DMS153 treated with DMSO at 0.1 percent for 48 hours (cell line): ENCODE data around the gene RNF207.
A peak's percentile ranks its signal among the peaks of the same experiment; 100 is the strongest.
"Not testable (repeated sequence)": the region's sequence is repeated elsewhere in the genome, so short reads cannot be mapped to it uniquely, and the experiment has no call there.

Experiments
- DNase-seq: peaks from one replicate; lab custom pipeline; 2025; ENCODE audit not compliant: unreplicated experiment; lab: John Stamatoyannopoulos, UW

RNF207 gene

GRCh38 chr1:6199298-6200187, 6.4 kb upstream of the RNF207 start, which contains the start of gene RPL22:
Gene RPL22, minus strand, starts transcription at chr1:6199595. Its CDS starts 22 bp downstream, at chr1:6199573.
- DNase-seq = peak; percentile 98

- no peak for DNase-seq
These were observed 5.6 kb upstream of the RNF207 start for GRCh38 chr1:6200188-6200809.

DNA sequence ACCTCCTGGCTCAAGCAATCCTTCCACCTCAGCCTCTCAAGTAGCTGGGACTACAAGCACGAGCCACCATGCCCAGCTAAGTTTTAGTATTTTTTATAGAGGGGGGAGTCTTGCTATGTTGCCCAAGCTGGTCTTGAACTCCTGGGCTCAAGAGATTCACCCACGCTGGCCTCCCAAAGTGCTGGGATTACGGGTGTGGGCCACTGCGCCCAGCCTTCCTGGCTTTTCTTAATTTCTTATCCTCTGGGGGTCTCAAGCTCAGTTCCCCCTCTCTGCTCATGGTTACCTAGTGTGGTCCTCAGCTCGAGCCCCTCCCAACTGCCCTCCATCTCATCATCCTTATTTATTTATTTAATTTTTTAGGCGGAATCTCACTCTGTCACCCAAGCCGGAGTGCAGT, 3.7 kb upstream of the RNF207 start:
- no peak for DNase-seq

DNA sequence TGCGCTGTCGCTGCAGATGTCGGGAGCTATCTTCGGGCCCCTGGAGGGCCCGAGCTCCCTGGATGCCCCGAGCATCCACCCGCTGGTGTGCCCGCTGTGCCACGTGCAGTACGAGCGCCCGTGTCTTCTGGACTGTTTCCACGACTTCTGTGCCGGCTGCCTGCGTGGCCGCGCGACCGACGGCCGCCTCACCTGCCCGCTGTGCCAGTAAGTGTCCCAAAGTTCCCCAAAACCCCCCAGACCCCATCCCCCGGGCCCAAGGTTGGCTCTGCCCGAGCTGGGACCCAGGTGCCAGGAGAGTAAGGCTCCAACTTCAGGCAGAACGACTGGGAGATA, 569 bp downstream of the RNF207 start:
- no peak for DNase-seq

DNA sequence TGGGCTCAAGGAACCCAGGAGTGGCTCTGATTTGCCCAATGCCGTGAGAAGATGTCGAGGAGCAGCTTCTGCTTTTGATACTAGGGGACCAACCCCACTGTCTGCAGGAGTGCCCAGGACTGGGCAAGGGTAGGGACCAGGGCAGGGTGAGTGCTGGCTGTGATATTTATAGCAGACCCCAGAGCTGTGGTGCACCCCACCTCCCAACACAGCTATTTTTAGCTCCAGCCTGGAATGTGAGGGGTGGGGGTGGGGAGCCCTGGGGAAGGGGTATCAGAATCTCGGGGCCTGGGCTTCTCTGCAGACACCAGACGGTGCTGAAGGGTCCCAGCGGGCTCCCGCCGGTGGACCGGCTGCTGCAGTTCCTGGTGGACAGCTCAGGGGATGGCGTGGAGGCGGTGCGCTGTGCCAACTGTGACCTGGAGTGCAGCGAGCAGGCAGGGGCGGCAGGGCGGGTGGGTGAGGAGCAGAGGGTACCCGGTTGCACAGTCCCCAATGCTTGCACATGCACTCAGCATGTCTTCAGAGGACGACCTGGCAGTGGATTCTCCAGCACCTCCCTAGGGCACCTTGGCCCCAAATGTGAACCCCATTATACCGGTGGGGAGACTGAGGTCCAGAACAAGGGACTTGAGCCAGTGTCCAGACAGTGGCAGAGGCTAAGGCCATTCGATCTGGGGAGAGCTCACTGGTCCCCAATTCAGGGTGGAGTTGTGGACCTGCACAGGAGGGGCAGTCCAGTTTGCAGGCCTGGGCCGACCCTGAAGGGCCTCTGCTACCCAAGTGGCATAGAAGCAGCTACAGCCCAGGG, 1.4 kb downstream of the RNF207 start:
- DNase-seq = no peak

DNA sequence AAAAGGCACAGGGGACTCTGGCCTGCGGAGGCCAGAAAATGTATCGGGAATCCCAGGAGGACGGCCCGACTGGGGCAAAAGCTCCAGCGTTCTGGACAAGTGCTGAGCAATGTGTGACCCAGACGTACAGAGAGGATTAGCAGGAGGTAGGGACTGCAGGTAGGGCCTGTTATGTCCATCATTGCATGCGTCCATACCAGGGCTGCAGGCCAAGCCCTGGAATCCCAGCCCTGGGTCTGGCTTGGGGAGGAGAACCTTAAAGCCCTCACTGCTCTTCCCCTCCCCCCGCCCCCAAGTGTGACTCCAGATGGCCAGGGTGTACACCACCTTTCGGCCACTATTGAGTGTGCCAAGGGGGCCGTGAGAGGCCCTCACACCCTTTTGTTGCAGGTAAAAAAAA, 2.0 kb downstream of the RNF207 start:
- no peak for DNase-seq

DNA sequence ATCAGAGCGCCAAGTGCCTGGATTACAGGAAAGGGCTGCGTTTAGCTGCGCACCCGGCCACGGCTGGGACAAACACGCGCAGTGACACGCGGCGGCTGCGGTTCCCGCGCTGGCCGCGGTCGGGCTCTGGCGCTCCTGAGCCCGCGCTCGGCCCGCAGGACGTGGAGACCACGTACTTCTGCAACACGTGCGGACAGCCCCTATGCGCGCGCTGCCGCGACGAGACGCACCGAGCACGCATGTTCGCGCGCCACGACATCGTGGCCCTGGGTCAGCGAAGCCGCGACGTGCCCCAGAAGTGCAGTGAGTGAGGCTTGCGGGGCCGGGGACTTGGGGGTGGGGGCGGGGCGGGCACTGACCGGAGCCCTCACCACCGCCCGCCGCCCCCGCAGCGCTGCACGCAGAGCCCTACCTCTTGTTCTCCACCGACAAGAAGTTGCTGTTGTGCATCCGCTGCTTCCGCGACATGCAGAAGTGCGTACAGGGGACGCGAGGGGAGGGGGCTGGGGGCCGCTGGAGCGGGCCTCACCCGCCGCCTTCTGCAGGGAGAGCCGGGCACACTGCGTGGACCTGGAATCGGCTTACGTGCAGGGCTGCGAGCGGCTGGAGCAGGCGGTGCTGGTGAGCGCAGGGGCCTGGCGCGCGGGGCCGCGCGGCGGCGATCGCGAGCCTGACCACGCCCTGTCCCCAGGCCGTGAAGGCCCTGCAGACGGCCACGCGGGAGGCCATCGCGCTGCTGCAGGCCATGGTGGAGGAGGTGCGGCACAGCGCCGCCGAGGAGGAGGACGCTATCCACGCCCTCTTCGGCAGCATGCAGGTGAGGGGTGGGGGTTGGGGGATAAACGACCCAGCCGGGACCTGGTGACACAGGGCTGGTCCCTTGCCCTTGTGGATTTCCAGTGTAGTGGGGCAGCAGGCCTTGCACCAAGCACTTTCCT, 3.1 kb downstream of the RNF207 start:
- DNase-seq = no peak

DNA sequence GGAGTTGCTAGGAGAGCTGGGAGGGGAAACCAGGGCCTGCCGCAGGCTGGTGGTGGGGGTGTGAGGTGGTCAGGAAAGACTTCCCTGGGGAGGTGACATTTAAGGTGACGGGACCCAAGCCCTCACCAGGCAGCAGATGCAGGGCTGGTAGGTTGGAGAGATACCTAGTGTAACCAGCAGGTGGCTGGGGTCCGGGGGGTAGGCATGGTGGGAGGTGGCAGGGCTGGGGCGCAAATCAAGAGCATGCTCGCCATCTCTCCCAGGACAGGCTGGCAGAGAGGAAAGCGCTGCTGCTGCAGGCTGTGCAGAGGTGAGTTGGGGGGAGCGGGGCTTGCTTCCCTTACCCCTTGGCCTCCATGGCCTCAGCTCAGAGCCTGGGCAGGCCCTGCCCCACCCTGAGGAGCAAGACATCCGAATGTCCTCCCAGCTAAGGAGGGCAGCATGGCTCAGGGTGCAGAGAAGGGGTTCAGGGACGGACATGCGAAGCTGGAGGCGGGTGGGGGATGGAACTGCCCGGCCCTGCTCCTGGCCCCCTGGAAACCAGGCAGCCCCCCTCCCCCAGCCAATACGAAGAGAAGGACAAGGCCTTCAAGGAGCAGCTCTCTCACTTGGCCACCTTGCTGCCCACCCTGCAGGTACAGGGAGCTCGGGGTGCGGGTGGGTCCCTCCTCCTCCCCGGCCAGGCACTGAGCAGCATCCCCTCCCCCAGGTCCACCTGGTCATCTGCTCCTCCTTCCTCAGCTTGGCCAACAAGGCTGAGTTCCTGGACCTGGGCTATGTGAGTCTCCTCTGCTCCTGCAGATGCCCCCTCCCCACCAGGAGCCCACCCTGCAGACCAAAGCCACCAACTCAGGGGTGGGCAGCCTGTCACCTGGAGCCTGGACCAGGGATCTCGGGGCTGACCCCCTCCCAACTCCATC, 4.0 kb downstream of the RNF207 start:
- no peak for DNase-seq

DNA sequence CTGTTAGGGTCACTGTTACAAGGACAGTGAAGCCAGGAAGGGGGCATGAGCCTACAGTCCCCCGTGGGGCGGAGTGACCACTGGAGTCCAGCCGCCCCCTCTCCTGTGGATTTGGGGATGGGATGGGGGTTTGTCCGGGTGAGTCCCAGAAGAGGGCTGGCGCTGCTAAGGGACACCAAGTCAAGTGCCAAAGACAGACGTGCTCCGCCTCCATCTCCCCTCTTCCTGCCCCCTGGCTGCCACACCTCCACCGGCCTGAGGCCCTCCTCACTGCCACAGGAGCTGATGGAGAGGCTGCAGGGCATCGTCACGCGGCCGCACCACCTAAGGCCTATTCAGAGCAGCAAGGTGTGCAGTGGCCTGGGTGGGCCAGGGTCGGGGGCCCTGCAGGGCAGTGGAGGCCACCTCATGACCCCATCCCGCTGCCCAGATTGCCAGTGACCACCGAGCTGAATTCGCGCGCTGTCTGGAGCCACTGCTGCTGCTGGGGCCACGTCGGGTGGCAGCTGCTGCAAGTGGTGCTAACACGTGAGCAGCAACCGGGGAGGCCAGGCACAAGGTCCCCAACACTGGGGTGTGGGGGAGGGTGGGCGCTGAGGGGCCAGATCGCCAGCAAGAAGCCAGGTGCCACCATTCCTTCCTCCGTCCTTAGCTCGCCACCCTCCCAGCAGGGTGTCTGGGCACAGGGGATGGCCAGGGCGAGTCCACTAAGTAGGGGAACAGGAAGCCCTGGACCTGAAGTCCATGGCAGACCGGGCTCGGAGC, 4.9 kb downstream of the RNF207 start:
- DNase-seq = no peak

- DNase-seq = no peak
These were observed 5.8 kb downstream of the RNF207 start for GRCh38 chr1:6211731-6212130.

DNA sequence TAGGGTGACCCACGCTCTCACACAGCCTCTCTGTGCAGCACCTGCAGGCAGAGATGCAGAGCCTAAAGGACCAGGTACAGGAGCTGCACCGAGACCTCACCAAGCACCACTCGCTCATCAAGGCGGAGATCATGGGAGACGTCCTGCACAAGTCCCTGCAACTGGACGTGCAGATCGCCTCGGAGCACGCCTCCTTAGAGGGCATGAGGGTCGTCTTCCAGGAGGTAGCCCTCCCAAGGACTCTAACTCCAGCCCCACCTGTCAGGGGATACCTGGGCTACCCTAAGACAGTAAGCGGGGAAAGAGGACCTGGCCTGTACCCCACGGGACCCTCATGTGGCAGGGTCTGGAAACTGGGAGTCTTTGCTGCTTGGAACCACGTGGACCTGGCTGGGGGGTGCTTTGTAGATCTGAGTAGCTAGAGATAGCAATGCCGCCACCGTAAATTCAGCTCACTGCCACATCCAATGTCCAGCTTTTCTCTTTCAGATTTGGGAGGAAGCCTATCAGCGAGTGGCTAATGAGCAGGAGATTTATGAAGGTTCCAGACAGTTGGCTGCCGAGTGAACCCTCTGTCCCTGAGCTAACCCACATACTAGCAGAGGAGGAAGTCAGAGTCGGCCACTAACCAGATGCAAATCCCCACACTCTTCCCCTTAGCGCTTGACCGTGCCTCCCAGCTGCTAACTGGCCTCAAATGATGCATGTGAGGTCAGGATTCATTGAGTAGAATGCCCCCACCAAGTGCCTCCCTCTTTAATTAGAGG, 6.5 kb downstream of the RNF207 start:
- no peak for DNase-seq

DNA sequence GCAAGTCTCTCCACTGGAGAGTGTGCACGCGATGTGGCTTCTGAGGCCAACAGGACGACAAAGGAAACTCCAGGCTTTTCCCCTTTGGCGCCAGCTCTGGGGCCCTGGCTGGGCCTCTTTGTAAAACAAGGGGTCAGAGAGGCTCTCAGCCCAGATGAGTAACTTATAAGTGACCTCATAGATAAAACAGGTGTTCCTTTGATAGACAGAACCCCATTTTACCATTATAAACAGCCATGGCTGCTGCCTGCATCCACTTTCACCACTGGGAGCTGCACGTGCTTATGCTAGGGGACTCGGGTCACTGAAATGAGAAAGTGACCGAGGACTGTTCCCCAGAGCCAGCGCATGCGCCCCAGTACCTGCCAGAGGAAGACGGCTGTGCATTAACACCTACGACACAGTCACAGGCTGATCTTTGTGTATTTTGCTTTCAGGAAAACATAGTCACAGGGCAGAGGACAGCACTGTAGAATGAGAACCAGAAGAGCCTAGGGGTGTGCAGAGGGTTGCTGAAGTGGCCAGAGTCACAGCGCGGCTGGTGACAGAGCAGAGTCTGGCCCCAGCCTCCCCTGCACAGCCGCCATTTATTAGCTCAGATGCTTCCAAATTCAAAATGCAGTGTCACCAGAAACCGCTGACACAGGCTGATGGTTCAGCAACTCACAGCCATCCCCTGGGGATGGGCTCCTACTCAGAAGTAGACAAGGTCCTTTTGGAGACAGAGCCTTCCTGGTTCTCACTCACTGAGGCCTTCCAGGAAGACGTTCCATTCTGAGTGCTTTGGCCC, 12.7 kb downstream of the RNF207 start:
- no peak for DNase-seq

DNA sequence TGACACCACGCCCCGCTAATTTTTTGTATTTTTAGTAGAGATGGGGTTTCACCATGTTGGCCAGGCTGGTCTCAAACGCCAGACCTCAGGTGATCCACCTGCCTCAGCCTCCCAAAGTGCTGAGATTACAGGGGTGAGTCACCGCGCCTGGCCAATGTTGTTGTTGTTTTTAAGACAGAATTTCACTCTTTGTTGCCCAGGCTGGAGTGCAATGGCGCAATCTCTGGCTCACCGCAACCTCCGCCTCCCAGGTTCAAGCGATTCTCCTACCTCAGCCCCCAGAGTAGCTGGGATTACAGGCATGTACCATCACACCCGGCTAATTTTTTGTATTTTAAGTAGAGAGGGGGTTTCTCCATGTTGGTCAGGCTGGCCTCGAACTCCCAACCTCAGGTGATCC, 13.7 kb downstream of the RNF207 start:
- DNase-seq = not testable (repeated sequence)

DNA sequence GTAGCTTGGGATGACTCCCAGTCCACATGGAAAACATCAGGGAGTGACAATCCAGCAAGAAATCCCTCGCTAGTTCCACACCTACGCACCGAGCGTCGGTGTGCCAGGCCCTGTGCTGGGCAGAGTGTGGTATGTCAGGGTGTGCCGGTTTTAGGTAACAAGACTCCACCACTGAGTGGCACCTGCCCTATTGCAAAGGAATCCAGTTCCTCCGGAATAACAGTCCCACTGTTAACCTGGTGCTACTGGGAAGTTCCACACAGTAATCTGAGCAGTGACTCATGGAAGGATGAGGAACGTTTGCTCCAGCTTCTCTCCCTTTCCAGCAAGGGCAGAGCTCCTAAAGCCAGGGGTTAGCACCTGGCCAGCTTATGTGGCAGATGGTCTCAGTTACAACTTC, 14.3 kb downstream of the RNF207 start:
- DNase-seq = no peak

GRCh38 chr1:6221210-6221784, 15.4 kb downstream of the RNF207 start:
- no peak for DNase-seq

GRCh38 chr1:6222636-6223035, 16.7 kb downstream of the RNF207 start:
- DNase-seq = no peak

- DNase-seq = no peak
These were observed 17.7 kb downstream of the RNF207 start for GRCh38 chr1:6223617-6224016.
